GM20000 (cell line): ENCODE data around the gene SALL1.

Experiments
- DNase-seq: peaks from one replicate; pipeline ENCODE4 v3.0.0; 2012; ENCODE audit warnings: low spot score
- CTCF ChIP-seq: IDR thresholded peaks from 2 replicates; pipeline ENCODE4 v1.5.1; 2012; ENCODE audit warnings: mild to moderate bottlenecking, control low read depth; ENCODE audit errors: extremely low read depth, missing control alignments

The SALL1 gene

GRCh38 chr16:51156807-51157200 lies 5.7 kb upstream of the SALL1 start:
- no peak for DNase-seq
- no peak for TF ChIP-seq CTCF

- no peak for DNase-seq
These were observed 5.0 kb upstream of the SALL1 start for GRCh38 chr16:51155820-51156806.

GRCh38 chr16:51155199-51155607 lies 4.1 kb upstream of the SALL1 start:
- DNase-seq = no peak
- no peak for TF ChIP-seq CTCF

More at GRCh38 chr16:51155820-51156806, 5.0 kb upstream of the SALL1 start:
- TF ChIP-seq CTCF = no peak

- TF ChIP-seq CTCF = no peak
- DNase-seq = no peak
These were observed 3.5 kb upstream of the SALL1 start for GRCh38 chr16:51154271-51155171.

- no peak for DNase-seq
- no peak for TF ChIP-seq CTCF
These were observed 2.5 kb upstream of the SALL1 start for GRCh38 chr16:51153577-51154031.

GRCh38 chr16:51152691-51153576 lies 1.9 kb upstream of the SALL1 start:
- TF ChIP-seq CTCF = no peak
- no peak for DNase-seq
